A549 (cell line): ENCODE results near the gene ZNF385D.
"Not testable (repeated sequence)": the region's sequence is repeated elsewhere in the genome, so short reads cannot be mapped to it uniquely, and the experiment has no call there.

Experiments
- BCL3 ChIP-seq: fragments of >200 bp; sonication (Bioruptor Twin); formaldehyde crosslinking; IDR thresholded peaks from 3 replicates; pipeline ENCODE4 v1.6.1; 2016
- CTCF ChIP-seq: fragments of >200 bp; sonication (Bioruptor Twin); formaldehyde crosslinking; IDR thresholded peaks from 3 replicates; pipeline ENCODE4 v1.5.1; 2016
- FOXS1 ChIP-seq: fragments of 250-450 bp; sonication (Bioruptor Pico); IDR thresholded peaks from 2 replicates; pipeline ENCODE4 v1.5.0; 2020; ENCODE audit warnings: mild to moderate bottlenecking, moderate library complexity
- HES2 ChIP-seq: fragments of >200 bp; sonication (Bioruptor Twin); formaldehyde crosslinking; IDR thresholded peaks from 2 replicates; pipeline ENCODE4 v1.6.1; 2016
- NR3C1 ChIP-seq: fragments of >200 bp; sonication (Bioruptor Twin); formaldehyde crosslinking; IDR thresholded peaks from 3 replicates; pipeline ENCODE4 v1.6.1; 2017
- POLR2A ChIP-seq: IDR thresholded peaks from 2 replicates; pipeline ENCODE4 v1.6.1; 2012; ENCODE audit warnings: mild to moderate bottlenecking, low read length
- RARB ChIP-seq: fragments of 250-450 bp; sonication (Bioruptor Pico); IDR thresholded peaks from 2 replicates; pipeline ENCODE4 v1.8.0; 2021; ENCODE audit warnings: mild to moderate bottlenecking, moderate library complexity
- SMC3 ChIP-seq: fragments of >200 bp; sonication (Bioruptor Twin); formaldehyde crosslinking; IDR thresholded peaks from 3 replicates; pipeline ENCODE4 v1.6.1; 2018; ENCODE audit warnings: inconsistent platforms
- TF ChIP-seq, protein P1 (sequence below): fragments of 200-600 bp; sonication (generic); IDR thresholded peaks from 2 replicates; pipeline ENCODE4 v1.6.1; 2016; ENCODE audit warnings: antibody characterized with exemption, mild to moderate bottlenecking, moderate library complexity
- TF ChIP-seq, protein P2 (sequence below): IDR thresholded peaks from 2 replicates; pipeline ENCODE4 v1.6.1; 2012

GRCh38 chr3:21387142-21387826 lies 363.7 kb downstream of the ZNF385D start:
- TF ChIP-seq CTCF; POLR2A; RARB; FOXS1 (CRISPR knock-in tag); HES2; BCL3; NR3C1; SMC3: not testable (repeated sequence)
- TF ChIP-seq, protein P1, sequence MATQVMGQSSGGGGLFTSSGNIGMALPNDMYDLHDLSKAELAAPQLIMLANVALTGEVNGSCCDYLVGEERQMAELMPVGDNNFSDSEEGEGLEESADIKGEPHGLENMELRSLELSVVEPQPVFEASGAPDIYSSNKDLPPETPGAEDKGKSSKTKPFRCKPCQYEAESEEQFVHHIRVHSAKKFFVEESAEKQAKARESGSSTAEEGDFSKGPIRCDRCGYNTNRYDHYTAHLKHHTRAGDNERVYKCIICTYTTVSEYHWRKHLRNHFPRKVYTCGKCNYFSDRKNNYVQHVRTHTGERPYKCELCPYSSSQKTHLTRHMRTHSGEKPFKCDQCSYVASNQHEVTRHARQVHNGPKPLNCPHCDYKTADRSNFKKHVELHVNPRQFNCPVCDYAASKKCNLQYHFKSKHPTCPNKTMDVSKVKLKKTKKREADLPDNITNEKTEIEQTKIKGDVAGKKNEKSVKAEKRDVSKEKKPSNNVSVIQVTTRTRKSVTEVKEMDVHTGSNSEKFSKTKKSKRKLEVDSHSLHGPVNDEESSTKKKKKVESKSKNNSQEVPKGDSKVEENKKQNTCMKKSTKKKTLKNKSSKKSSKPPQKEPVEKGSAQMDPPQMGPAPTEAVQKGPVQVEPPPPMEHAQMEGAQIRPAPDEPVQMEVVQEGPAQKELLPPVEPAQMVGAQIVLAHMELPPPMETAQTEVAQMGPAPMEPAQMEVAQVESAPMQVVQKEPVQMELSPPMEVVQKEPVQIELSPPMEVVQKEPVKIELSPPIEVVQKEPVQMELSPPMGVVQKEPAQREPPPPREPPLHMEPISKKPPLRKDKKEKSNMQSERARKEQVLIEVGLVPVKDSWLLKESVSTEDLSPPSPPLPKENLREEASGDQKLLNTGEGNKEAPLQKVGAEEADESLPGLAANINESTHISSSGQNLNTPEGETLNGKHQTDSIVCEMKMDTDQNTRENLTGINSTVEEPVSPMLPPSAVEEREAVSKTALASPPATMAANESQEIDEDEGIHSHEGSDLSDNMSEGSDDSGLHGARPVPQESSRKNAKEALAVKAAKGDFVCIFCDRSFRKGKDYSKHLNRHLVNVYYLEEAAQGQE, result not testable (repeated sequence)
- TF ChIP-seq, protein P2, sequence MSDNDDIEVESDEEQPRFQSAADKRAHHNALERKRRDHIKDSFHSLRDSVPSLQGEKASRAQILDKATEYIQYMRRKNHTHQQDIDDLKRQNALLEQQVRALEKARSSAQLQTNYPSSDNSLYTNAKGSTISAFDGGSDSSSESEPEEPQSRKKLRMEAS, result not testable (repeated sequence)
